ENCODE measurements around the gene ANXA2R. TPM values are rescaled to one million over a fixed set of nuclear protein-coding genes. Genes with fewer than 3 reads are reported as not detected.

ANXA2R gene
- total RNA-seq, 2 experiments from 2014 or later: 11.4 to 13.5 TPM

GRCh38 chr5:43075319-43076293 is 35.5 kb upstream of the ANXA2R start:
- no peak overlapping the region for H3K27ac ChIP-seq (ENCODE audit: low read depth, low read length, poor library complexity, severe bottlenecking)
- H4K20me1 ChIP-seq (ENCODE audit: insufficient read depth, low read length): no peaks in the 10 kb centered on the region
- no peaks in the 10 kb centered on the region for H3K79me2 ChIP-seq (ENCODE audit: insufficient read depth, low read depth, low read length)
- peaks cover 13% of the 10 kb centered on the region for H3K4me1 ChIP-seq (ENCODE audit: insufficient read depth, low read length, poor library complexity, severe bottlenecking)
- peaks cover 65% of the 10 kb centered on the region for H3K36me3 ChIP-seq (ENCODE audit: insufficient read depth, low read length)
- TF ChIP-seq EZH2phosphoT487 (IDR thresholded peaks at IDR 0.05; ENCODE audit: borderline replicate concordance, low read depth, low read length): no peak
- TF ChIP-seq, protein P1, sequence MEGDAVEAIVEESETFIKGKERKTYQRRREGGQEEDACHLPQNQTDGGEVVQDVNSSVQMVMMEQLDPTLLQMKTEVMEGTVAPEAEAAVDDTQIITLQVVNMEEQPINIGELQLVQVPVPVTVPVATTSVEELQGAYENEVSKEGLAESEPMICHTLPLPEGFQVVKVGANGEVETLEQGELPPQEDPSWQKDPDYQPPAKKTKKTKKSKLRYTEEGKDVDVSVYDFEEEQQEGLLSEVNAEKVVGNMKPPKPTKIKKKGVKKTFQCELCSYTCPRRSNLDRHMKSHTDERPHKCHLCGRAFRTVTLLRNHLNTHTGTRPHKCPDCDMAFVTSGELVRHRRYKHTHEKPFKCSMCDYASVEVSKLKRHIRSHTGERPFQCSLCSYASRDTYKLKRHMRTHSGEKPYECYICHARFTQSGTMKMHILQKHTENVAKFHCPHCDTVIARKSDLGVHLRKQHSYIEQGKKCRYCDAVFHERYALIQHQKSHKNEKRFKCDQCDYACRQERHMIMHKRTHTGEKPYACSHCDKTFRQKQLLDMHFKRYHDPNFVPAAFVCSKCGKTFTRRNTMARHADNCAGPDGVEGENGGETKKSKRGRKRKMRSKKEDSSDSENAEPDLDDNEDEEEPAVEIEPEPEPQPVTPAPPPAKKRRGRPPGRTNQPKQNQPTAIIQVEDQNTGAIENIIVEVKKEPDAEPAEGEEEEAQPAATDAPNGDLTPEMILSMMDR (conservative IDR thresholded peaks at IDR 0.05; ENCODE audit: low read length): no peak
- no peaks in the 10 kb centered on the region for H3K9me2 ChIP-seq (ENCODE audit: insufficient read depth, low read length)
- H2AFZ ChIP-seq (ENCODE audit: low read length): no peak overlapping the region
- ChIA-PET CTCF (ENCODE audit: unreplicated experiment) (no interaction called here), POLR2A (interaction anchor here (0.5 kb wide), 2 partner anchors 122 to 535 kb away, joined by 3 to 4 read pairs; no protein-coding TSS in a partner anchor)
- intact Hi-C loops (cut with micrococcal nuclease; ENCODE audit: unreplicated experiment): no loop called here
- H3K4me2 ChIP-seq (ENCODE audit: low read length): no peak overlapping the region
- BruUV-seq (replicated peaks): no TSS peak
- DNase-seq (ENCODE audit: low spot score): peak; percentile 13
- H3K4me3 ChIP-seq (ENCODE audit: low read depth, low read length, poor library complexity, severe bottlenecking): no peak overlapping the region
- H3K9me3 ChIP-seq (ENCODE audit: low read length): no peaks in the 10 kb centered on the region

- Histone ChIP-seq H3K4me2 (ENCODE audit: low read length) (no peak overlapping the region), H3K4me3 (ENCODE audit: low read depth, low read length, poor library complexity, severe bottlenecking) (no peak overlapping the region), H3K4me1 (ENCODE audit: insufficient read depth, low read length, poor library complexity, severe bottlenecking) (peaks cover 13% of the 10 kb centered on the region), H3K36me3 (ENCODE audit: insufficient read depth, low read length) (peaks cover 65% of the 10 kb centered on the region), H3K9me3 (ENCODE audit: low read length) (no peaks in the 10 kb centered on the region), H3K9me2 (ENCODE audit: insufficient read depth, low read length) (no peaks in the 10 kb centered on the region), H3K79me2 (ENCODE audit: insufficient read depth, low read depth, low read length) (peaks cover 3% of the 10 kb centered on the region; the same call in 1 of the 2 replicates), H2AFZ (ENCODE audit: low read length) (no peak overlapping the region), H3K27ac (ENCODE audit: low read depth, low read length, poor library complexity, severe bottlenecking) (no peak overlapping the region), H4K20me1 (ENCODE audit: insufficient read depth, low read length) (no peaks in the 10 kb centered on the region)
- POLR2A ChIA-PET: interaction anchor here (0.5 kb wide), 1 partner anchor 122 kb away, joined by 3 read pairs; no protein-coding TSS in a partner anchor
- BruUV-seq (replicated peaks): no TSS peak
- no peak for TF ChIP-seq EZH2phosphoT487 (IDR thresholded peaks at IDR 0.05; ENCODE audit: borderline replicate concordance, low read depth, low read length)
- TF ChIP-seq, protein P1 (conservative IDR thresholded peaks at IDR 0.05; ENCODE audit: low read length): no peak
- CTCF ChIA-PET (ENCODE audit: unreplicated experiment): no interaction called here
- intact Hi-C loops (cut with micrococcal nuclease; ENCODE audit: unreplicated experiment): loop anchor here (1.0 kb wide), 1 partner anchor 30 kb away; no protein-coding TSS in a partner anchor
- no peak for DNase-seq (ENCODE audit: low spot score)
These were observed 34.8 kb upstream of the ANXA2R start for GRCh38 chr5:43074987-43075318.
